Measurements from ENCODE around the gene OTULIN.

Gene OTULIN

DNA sequence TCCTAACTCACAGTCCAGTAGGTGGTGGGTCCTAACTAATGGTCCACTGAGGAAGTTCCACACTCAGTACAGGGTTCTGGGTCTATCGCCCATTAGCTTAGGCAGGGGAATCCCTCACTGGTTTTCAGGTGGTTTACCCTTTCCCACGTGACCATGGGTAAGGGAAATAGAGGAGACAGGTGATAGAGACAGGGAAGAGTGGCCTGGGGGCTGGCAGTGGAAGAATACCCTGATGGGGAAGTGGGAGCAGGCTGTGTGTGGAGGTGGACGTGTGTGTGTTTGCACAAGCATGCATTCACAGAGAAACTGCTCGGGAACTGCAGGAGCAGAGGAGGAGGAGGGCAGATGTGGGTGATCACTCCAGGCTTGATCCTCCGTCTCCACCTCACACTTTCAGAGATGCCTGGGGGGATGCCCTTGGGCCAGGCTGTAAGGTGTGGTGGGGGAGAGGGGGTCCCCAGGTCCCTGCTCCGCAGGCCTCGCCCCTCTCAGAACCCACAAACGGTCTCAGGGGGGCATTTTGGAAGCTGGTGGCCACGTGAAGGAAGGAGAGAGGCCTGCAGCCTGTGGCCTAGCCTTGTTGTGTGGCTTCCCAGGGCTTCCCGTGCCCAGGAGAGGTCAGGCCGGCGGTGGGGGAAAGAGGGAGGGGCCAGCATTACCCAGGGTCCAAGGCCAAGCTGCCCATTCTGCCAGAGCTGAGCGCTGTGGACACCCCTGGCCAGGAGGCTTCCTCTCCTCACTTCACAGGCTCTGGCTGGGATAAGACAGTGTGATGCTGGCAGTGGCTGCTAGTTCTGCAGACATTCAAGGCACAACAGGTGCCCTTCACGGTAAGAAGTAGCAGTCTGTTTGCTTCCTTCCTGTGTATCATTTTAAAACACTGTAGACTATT is 80.0 kb downstream of the OTULIN start:
- no peak for DNase-seq

DNA sequence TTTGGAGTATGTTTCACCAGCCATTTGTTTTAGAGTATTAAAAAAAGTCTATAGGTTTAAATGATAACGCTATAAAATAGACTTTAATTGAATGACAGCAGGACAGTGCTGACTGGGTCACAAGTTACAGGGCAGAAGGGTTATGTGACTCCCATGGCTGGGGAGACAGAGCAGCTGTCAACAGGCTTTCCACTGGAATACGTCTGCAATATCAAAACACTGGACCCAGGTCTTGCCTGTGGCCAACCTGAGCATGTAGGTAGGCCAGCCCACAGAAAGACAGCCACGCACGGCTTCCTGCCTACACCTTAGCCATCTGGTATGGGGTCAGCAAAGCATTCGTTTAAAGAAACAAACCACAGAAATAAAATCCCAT is 80.7 kb downstream of the OTULIN start:
- DNase-seq: no peak

DNA sequence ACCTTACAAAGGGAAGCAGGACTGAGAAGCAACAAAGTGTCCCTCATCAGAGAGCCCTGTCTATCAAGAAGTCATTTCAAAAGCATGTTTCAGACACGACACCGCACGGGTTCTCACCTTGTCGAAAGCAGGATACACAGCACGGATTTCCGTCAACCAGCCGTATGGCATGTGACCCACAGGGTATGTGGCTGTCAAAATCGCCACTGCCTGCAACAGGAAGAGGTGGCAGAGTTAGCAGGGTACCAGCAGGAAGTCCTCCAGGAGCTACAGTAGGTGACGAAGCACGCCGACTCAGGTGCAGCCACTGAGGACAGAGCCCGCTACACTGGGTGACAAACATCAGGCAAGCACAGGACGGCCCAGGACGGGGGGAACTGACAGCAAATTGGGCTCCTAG is 81.2 kb downstream of the OTULIN start:
- no peak for DNase-seq

DNA sequence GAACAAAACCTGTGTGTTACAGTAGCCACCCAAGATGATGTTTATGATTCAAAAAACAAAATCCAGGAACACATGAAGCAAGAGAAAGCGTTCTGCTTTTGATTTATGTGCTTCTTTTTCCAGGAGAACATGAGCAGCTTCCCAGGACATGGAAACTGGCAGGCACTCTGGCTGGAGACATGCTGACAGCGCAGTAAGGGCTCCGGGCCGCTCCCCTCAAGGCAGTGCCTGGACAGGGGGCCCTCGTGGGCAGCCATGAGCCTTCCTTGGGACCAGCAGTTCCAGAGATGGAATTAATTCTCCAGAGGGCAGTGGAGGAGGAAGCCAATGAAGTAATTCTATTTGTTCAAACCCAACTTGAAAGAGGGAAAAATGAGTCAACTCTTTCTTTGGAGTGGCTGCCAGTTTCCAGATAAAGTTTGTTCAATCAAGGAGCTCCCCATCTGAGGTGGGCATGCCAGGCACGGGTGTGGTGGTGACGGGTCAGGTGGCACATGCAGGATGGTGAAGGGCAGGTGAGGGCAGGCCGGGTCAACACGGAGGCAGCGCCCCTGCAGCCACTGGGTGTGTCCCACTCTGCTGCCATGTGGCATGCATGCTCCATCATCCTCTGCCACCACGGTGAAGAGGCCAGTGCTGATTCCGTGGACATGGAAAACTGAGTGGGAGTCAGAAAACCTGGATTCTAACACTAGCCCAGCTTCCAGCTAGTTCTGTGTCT is 83.8 kb downstream of the OTULIN start:
- no peak for DNase-seq
